H1 (cell line): Measurements from ENCODE around the gene CACNA2D3. TPM values are rescaled to one million over a fixed set of nuclear protein-coding genes. Genes with fewer than 3 reads are reported as not detected.

Experiments
- CTCF ChIA-PET: fragments of 300-600 bp; sonication (Branson Sonifier 250); formaldehyde crosslinking; loops from one replicate; lab custom pipeline; 2021; ENCODE audit not compliant: partially characterized antibody; lab: Charles Lee
- POLR2A ChIA-PET: fragments of 300-600 bp; sonication (Branson Sonifier 250); formaldehyde crosslinking; loops from one replicate; lab custom pipeline; 2021; ENCODE audit warnings: inconsistent platforms; ENCODE audit not compliant: partially characterized antibody; lab: Charles Lee
- DNase-seq, 2 experiments: peaks; one replicate each; pipeline versions ENCODE4 v3.0.0 to v3.0.0-alpha.2; 2010 to 2022; ENCODE audit warnings: low spot score in 2 of 2, low read depth in 1 of 2, mixed read lengths in 1 of 2
- FAIRE-seq: peaks from 2 replicates; lab custom pipeline; 2011; peaks lifted over from hg19 to GRCh38; lab: Jason Lieb, UNC
- H2AFZ ChIP-seq: 2 replicates; pipeline ENCODE4 v1.8.1; 2012; ENCODE audit warnings: low read length, inconsistent platforms
- H2AK5ac ChIP-seq: 2 replicates; pipeline ENCODE4 v1.6.1; 2013; ENCODE audit warnings: low read depth, low read length
- H2BK120ac ChIP-seq: replicated peaks from 2 replicates; pipeline ENCODE3; 2013; ENCODE audit warnings: low read depth, low read length, inconsistent platforms
- H2BK12ac ChIP-seq: 2 replicates; pipeline ENCODE4 v1.6.1; 2013; ENCODE audit warnings: low read depth, low read length
- H2BK15ac ChIP-seq: 2 replicates; pipeline ENCODE4 v1.6.1; 2013; ENCODE audit warnings: low read length
- H2BK20ac ChIP-seq: 2 replicates; pipeline ENCODE4 v1.6.1; 2013; ENCODE audit warnings: low read length
- H2BK5ac ChIP-seq: 2 replicates; pipeline ENCODE4 v1.6.1; 2013; ENCODE audit warnings: low read depth, low read length
- H3K14ac ChIP-seq: 2 replicates; pipeline ENCODE4 v1.6.1; 2013; ENCODE audit warnings: inconsistent platforms; ENCODE audit not compliant: insufficient read length
- H3K18ac ChIP-seq: 2 replicates; pipeline ENCODE4 v1.6.1; 2013; ENCODE audit warnings: low read length; ENCODE audit errors: extremely low read depth
- H3K23ac ChIP-seq: 2 replicates; pipeline ENCODE4 v1.6.1; 2013; ENCODE audit warnings: inconsistent platforms; ENCODE audit not compliant: insufficient read length
- H3K23me2 ChIP-seq: 2 replicates; pipeline ENCODE4 v1.6.1; 2013; ENCODE audit warnings: low read depth, low read length
- H3K27ac ChIP-seq: 2 replicates; pipeline ENCODE4 v1.6.1; 2011; ENCODE audit warnings: low read depth, low read length, inconsistent platforms
- H3K27me3 ChIP-seq, 4 experiments: replicated peaks in 1 of 4; 1 replicate in 1 of 4; 2 replicates in 3 of 4; pipeline versions ENCODE4 v1.6.1 to v1.8.1; 2011 to 2013; ENCODE audit warnings: low read length in 3 of 4, mild to moderate bottlenecking in 3 of 4, inconsistent platforms in 2 of 4, mixed read lengths in 2 of 4, moderate library complexity in 1 of 4; ENCODE audit not compliant: control insufficient read depth in 3 of 4, insufficient read depth in 3 of 4; ENCODE audit errors: extremely low read depth in 1 of 4
- H3K36me3 ChIP-seq, 4 experiments: 2 replicates each; pipeline versions ENCODE4 v1.6.1 to v1.8.1; 2011 to 2013; ENCODE audit warnings: mild to moderate bottlenecking in 4 of 4, low read length in 3 of 4, moderate library complexity in 2 of 4, control low read depth in 1 of 4, inconsistent platforms in 1 of 4; ENCODE audit not compliant: insufficient read depth in 4 of 4, control insufficient read depth in 2 of 4
- H3K4ac ChIP-seq: replicated peaks from 2 replicates; pipeline ENCODE3; 2013; ENCODE audit warnings: low read length, low read depth, mixed read lengths, inconsistent platforms; ENCODE audit not compliant: insufficient read length
- H3K4me1 ChIP-seq, 4 experiments: replicated peaks in 1 of 4; 1 replicate in 1 of 4; 2 replicates in 3 of 4; pipeline versions ENCODE4 v1.6.1 to v1.8.1; 2011 to 2013; ENCODE audit warnings: low read length in 3 of 4, inconsistent platforms in 2 of 4, mixed read lengths in 1 of 4; ENCODE audit not compliant: insufficient read depth in 4 of 4, control insufficient read depth in 3 of 4
- H3K4me2 ChIP-seq, 2 experiments: 2 replicates each; pipeline versions ENCODE4 v1.6.1 to v1.8.1; 2011 to 2013; ENCODE audit warnings: low read depth in 2 of 2, low read length in 2 of 2, control low read depth in 1 of 2, inconsistent platforms in 1 of 2, mild to moderate bottlenecking in 1 of 2; ENCODE audit not compliant: insufficient read depth in 1 of 2
- H3K4me3 ChIP-seq, 4 experiments: fragments of 200-600, 300-600 bp in 1 of 4; sonication (generic), shearing (Covaris generic), sonication (Bioruptor Twin) in 1 of 4; 2 replicates each; pipeline versions ENCODE4 v1.5.1 to v1.8.1; 2011 to 2016; ENCODE audit warnings: low read length in 4 of 4, low read depth in 3 of 4, control low read depth in 2 of 4, inconsistent platforms in 2 of 4, mild to moderate bottlenecking in 2 of 4, mixed read lengths in 1 of 4, moderate library complexity in 1 of 4; ENCODE audit not compliant: insufficient read depth in 2 of 4; ENCODE audit errors: extremely low read depth in 1 of 4
- H3K56ac ChIP-seq: replicated peaks from 2 replicates; pipeline ENCODE3; 2013; ENCODE audit warnings: low read depth, mild to moderate bottlenecking, mixed read lengths, low read length, inconsistent platforms; ENCODE audit not compliant: insufficient read length
- H3K79me1 ChIP-seq: 2 replicates; pipeline ENCODE4 v1.6.1; 2013; ENCODE audit warnings: low read depth, low read length, control low read depth
- H3K79me2 ChIP-seq, 2 experiments: 2 replicates each; pipeline versions ENCODE4 v1.6.1 to v1.8.1; 2012 to 2013; ENCODE audit warnings: low read length in 2 of 2, mild to moderate bottlenecking in 2 of 2, inconsistent platforms in 1 of 2; ENCODE audit not compliant: insufficient read depth in 2 of 2, control insufficient read depth in 1 of 2
- H3K9ac ChIP-seq, 4 experiments: replicated peaks in 1 of 4; 1 replicate in 1 of 4; 2 replicates in 3 of 4; pipeline versions ENCODE4 v1.6.1 to v1.8.1; 2011 to 2013; ENCODE audit warnings: low read depth in 3 of 4, low read length in 3 of 4, control low read depth in 2 of 4, mild to moderate bottlenecking in 2 of 4, moderate library complexity in 2 of 4, inconsistent platforms in 1 of 4; ENCODE audit errors: extremely low read depth in 1 of 4
- H3K9me3 ChIP-seq, 2 experiments: 2 replicates each; pipeline versions ENCODE4 v1.6.1 to v1.8.1; 2012 to 2013; ENCODE audit warnings: mild to moderate bottlenecking in 2 of 2, moderate library complexity in 2 of 2, control low read depth in 1 of 2, inconsistent platforms in 1 of 2, low read depth in 1 of 2, low read length in 1 of 2, mixed read lengths in 1 of 2; ENCODE audit not compliant: insufficient read depth in 2 of 2
- H4K20me1 ChIP-seq, 2 experiments: replicated peaks in 1 of 2; 2 replicates each; pipeline versions ENCODE3 to v1.8.1; 2011 to 2013; ENCODE audit warnings: inconsistent platforms in 2 of 2, low read length in 2 of 2, mild to moderate bottlenecking in 1 of 2; ENCODE audit not compliant: insufficient read depth in 2 of 2, control insufficient read depth in 1 of 2
- H4K5ac ChIP-seq: 2 replicates; pipeline ENCODE4 v1.6.1; 2013; ENCODE audit warnings: low read length, low read depth, mixed read lengths, inconsistent platforms; ENCODE audit not compliant: insufficient read length
- H4K8ac ChIP-seq: 2 replicates; pipeline ENCODE4 v1.8.0; 2013; ENCODE audit warnings: mild to moderate bottlenecking, moderate library complexity, low read length, inconsistent platforms; ENCODE audit not compliant: insufficient read depth; ENCODE audit errors: extremely low read depth
- H4K91ac ChIP-seq: replicated peaks from 2 replicates; pipeline ENCODE3; 2013; ENCODE audit warnings: low read length, mixed read lengths, inconsistent platforms; ENCODE audit not compliant: insufficient read length
- EZH2 ChIP-seq: fragments of 200-600 bp; sonication (generic); IDR thresholded peaks from 2 replicates; pipeline ENCODE4 v1.7.1; 2012; ENCODE audit warnings: low read depth, mild to moderate bottlenecking, moderate library complexity, low read length, inconsistent platforms; ENCODE audit not compliant: severe bottlenecking
- FOSL1 ChIP-seq: IDR thresholded peaks from 2 replicates; pipeline ENCODE4 v1.6.1; 2011; ENCODE audit warnings: mild to moderate bottlenecking, low read depth, low read length, moderate library complexity; ENCODE audit not compliant: insufficient read depth
- HDAC2 ChIP-seq, 2 experiments: fragments of 300-600 bp in 1 of 2; sonication (generic) in 1 of 2; IDR thresholded peaks; 2 replicates each; pipeline ENCODE4 v1.6.1; 2011 to 2012; ENCODE audit warnings: low read depth in 2 of 2, low read length in 2 of 2, mild to moderate bottlenecking in 2 of 2, moderate library complexity in 2 of 2, borderline replicate concordance in 1 of 2, inconsistent platforms in 1 of 2
- KDM1A ChIP-seq: fragments of 200-600, 300-600 bp; sonication (generic); IDR thresholded peaks from 2 replicates; pipeline ENCODE4 v1.7.1; 2016; ENCODE audit warnings: mild to moderate bottlenecking, low read length, borderline replicate concordance
- SP4 ChIP-seq: IDR thresholded peaks from 2 replicates; pipeline ENCODE4 v1.6.1; 2012; ENCODE audit warnings: low read length, inconsistent platforms
- YY1 ChIP-seq: IDR thresholded peaks from 2 replicates; pipeline ENCODE4 v1.6.1; 2011; ENCODE audit warnings: low read depth, mild to moderate bottlenecking, low read length
- WGBS, 2 experiments: shearing (Covaris generic) in 1 of 2; methylation state at CpG; one replicate each; pipeline versions ENCODE4 v1.1.6 to v1.1.7; 2013 to 2015; ENCODE audit warnings: low lambda C conversion rate in 2 of 2, mixed read lengths in 2 of 2, inconsistent platforms in 1 of 2, low coverage in 1 of 2, missing lambda C conversion rate in 1 of 2; ENCODE audit not compliant: insufficient replicate concordance in 2 of 2, insufficient coverage in 1 of 2, insufficient read length in 1 of 2; ENCODE audit errors: extremely low coverage in 1 of 2, missing lambda C conversion rate in 1 of 2; 5-methylcytosine and 5-hydroxymethylcytosine counted together
- polyA plus RNA-seq, 7 experiments: library from polyadenylated mRNA; depleted of rRNA in 3 of 7; stranded (reverse) in 5 of 7; unstranded in 2 of 7; fragments of >200 nt in 5 of 7; fragments of 200-250 nt in 2 of 7; gene quantifications; 1 replicate in 5 of 7; 2 replicates in 1 of 7; 4 replicates in 1 of 7; pipeline versions ENCODE4 v1.2.1 to v1.2.3, GENCODE V29; 2011 to 2013; ENCODE audit warnings: missing spikeins in 2 of 7, mixed read lengths in 2 of 7
- total RNA-seq: library from RNA; stranded (reverse); fragmentation: NEBNext Ultra II Directional; extraction: Animal tissue kit (Norgen Biotek cat#: 25700); gene quantifications from 2 replicates; pipeline ENCODE4 v1.2.1, GENCODE V29; 2021
- TF ChIP-seq, protein P1 (sequence below), 3 experiments: IDR thresholded peaks; 1 replicate in 2 of 3; 2 replicates in 1 of 3; pipeline versions ENCODE4 v1.5.1 to v1.6.1; 2011; ENCODE audit warnings: low read length in 3 of 3, mild to moderate bottlenecking in 3 of 3, inconsistent platforms in 2 of 3, low read depth in 1 of 3, moderate library complexity in 1 of 3; ENCODE audit not compliant: insufficient read depth in 1 of 3; ENCODE audit errors: control extremely low read depth in 1 of 3

Gene CACNA2D3
- total and polyA plus RNA-seq, 2 of the 8 experiments (the other 6 are each of a cell fraction or from before 2014, with no cell fraction given) = 1.5 to 1.8 TPM

DNA sequence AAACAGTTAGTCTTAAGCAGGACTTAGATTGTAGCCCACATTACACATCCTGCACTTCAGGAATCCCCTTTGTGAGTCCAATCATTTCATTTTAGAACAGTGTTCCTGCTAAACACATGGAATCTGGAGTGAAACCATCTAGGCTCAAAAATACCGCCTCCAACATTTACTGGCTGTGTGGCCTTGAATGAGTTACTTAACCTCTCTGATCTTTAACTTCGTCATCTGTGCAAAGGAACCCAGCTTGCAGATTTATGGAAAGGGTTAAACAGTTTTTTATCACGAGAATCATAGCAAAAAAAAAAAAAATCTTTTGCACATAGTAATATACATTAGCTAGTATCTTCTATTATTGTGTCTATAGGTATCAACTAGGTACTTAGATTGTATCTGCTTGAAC, 813.5 kb downstream of the CACNA2D3 start:
- Histone ChIP-seq H3K4me1 (peaks cover 2 to 6% (median 3%) of the 10 kb centered on the region in 4 experiments; a peak in 5 of 7 replicates), H3K23me2 (no peaks in the 10 kb centered on the region), H3K4me3 (no peak overlapping the region), H3K14ac (no peak overlapping the region), H2BK15ac (no peak overlapping the region), H4K20me1 (no peaks in the 10 kb centered on the region), H3K79me2 (no peaks in the 10 kb centered on the region), H3K79me1 (no peaks in the 10 kb centered on the region), H2BK5ac (no peak overlapping the region), H3K36me3 (no peaks in the 10 kb centered on the region), H2BK120ac (no peak overlapping the region)
- POLR2A ChIA-PET = no interaction called here
- TF ChIP-seq FOSL1 (no peak), KDM1A (peak; percentile 88), EZH2 (no peak), SP4 (no peak), YY1 (no peak), HDAC2 (IDR thresholded peaks at IDR 0.05; ENCODE audit: borderline replicate concordance in 1 of 2, low read depth in 2 of 2, low read length in 2 of 2) (peak in 1 of 2 experiments; percentile 55; a peak in 1 of 4 replicates)
- TF ChIP-seq, protein P1, sequence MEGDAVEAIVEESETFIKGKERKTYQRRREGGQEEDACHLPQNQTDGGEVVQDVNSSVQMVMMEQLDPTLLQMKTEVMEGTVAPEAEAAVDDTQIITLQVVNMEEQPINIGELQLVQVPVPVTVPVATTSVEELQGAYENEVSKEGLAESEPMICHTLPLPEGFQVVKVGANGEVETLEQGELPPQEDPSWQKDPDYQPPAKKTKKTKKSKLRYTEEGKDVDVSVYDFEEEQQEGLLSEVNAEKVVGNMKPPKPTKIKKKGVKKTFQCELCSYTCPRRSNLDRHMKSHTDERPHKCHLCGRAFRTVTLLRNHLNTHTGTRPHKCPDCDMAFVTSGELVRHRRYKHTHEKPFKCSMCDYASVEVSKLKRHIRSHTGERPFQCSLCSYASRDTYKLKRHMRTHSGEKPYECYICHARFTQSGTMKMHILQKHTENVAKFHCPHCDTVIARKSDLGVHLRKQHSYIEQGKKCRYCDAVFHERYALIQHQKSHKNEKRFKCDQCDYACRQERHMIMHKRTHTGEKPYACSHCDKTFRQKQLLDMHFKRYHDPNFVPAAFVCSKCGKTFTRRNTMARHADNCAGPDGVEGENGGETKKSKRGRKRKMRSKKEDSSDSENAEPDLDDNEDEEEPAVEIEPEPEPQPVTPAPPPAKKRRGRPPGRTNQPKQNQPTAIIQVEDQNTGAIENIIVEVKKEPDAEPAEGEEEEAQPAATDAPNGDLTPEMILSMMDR (IDR thresholded peaks at IDR 0.05; ENCODE audit: control extremely low read depth in 1 of 3, insufficient read depth in 1 of 3, low read depth in 1 of 3, low read length in 3 of 3) = no peak
- TF ChIP-seq, all 59 proteins: peak for 2
- Histone ChIP-seq H3K4ac (no peak overlapping the region), H4K5ac (no peak overlapping the region), H3K23ac (no peak overlapping the region), H2BK20ac (peak overlapping the region; percentile 36; the same call in 1 of the 2 replicates), H4K91ac (no peak overlapping the region), H3K18ac (no peak overlapping the region), H3K27me3 (no peaks in the 10 kb centered on the region), H3K4me2 (0 out of 4 replicates have a peak overlapping the region, but pooled peaks of 1 of the 2 experiments have one; percentile 26), H2AFZ (no peak overlapping the region), H2AK5ac (no peak overlapping the region), H3K56ac (no peak overlapping the region), H2BK12ac (no peak overlapping the region), H4K8ac (no peak overlapping the region), H3K27ac (no peak overlapping the region), H3K9me3 (no peaks in the 10 kb centered on the region), H3K9ac (no peak overlapping the region)
- no peak for DNase-seq
- CTCF ChIA-PET = interaction anchor here (0.9 to 1.1 kb wide), 3 partner anchors 11 to 522 kb away, joined by 3 to 4 read pairs (median 3); no protein-coding TSS in a partner anchor
- no peak for FAIRE-seq
- 87% methylated on average over 3 of the region's 3 CpGs; no CpG with 5 or more reads in 1 of the 2 experiments for WGBS, 2 experiments
